ENCODE measurements around the gene MYO1D. TPM values are rescaled to one million over a fixed set of nuclear protein-coding genes. Genes with fewer than 3 reads are reported as not detected.

MYO1D gene
- total RNA-seq, 2 experiments from 2014 or later = 0.09 to 0.89 TPM

DNA sequence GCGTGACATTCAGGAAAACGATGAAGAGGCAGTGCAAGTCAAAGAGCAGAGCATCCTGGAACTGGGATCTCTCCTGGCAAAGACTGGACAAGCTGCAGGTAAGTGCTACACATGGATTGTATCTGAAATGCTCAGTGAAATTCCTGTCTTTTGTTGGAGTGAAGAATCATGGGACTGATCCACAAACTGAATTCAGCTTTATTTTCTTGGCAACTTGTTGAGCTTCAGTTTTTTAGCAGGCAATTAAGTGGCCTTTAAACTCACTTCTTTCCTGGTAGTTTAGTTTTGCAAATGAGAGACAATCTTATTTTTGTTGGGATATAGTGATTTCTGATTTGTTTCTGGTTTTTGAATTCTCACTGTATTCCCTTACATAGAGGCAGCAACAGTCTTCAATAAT is 430.0 kb downstream of the MYO1D start:
- no TSS peak for BruUV-seq (replicated peaks)
- peaks cover 64% of the 10 kb centered on the region for H3K36me3 ChIP-seq (ENCODE audit: insufficient read depth, low read length)
- TF ChIP-seq EZH2phosphoT487 (IDR thresholded peaks at IDR 0.05; ENCODE audit: borderline replicate concordance, low read depth, low read length) = no peak
- no peak for TF ChIP-seq CTCF (conservative IDR thresholded peaks at IDR 0.05; ENCODE audit: low read length)
- no peak for DNase-seq (ENCODE audit: low spot score)
- no peak overlapping the region for H2AFZ ChIP-seq (ENCODE audit: low read length)
- peaks cover 25% of the 10 kb centered on the region for H3K4me1 ChIP-seq (ENCODE audit: insufficient read depth, low read length, poor library complexity, severe bottlenecking)
- no peaks in the 10 kb centered on the region for H3K9me3 ChIP-seq (ENCODE audit: low read length)
- ChIA-PET CTCF (ENCODE audit: unreplicated experiment) (no interaction called here), POLR2A (no interaction called here)
- peak overlapping the region; percentile 99 for H3K4me3 ChIP-seq (ENCODE audit: low read depth, low read length, poor library complexity, severe bottlenecking)
- peaks cover 65% of the 10 kb centered on the region for H3K79me2 ChIP-seq (ENCODE audit: insufficient read depth, low read depth, low read length)
- peaks cover 22% of the 10 kb centered on the region; the same call in 1 of the 2 replicates for H4K20me1 ChIP-seq (ENCODE audit: insufficient read depth, low read length)
- H3K9me2 ChIP-seq (ENCODE audit: insufficient read depth, low read length) = no peaks in the 10 kb centered on the region
- intact Hi-C loops (cut with micrococcal nuclease; ENCODE audit: unreplicated experiment) = no loop called here
- no peak overlapping the region for H3K27ac ChIP-seq (ENCODE audit: low read depth, low read length, poor library complexity, severe bottlenecking)
- peak overlapping the region; percentile 91 for H3K4me2 ChIP-seq (ENCODE audit: low read length)

DNA sequence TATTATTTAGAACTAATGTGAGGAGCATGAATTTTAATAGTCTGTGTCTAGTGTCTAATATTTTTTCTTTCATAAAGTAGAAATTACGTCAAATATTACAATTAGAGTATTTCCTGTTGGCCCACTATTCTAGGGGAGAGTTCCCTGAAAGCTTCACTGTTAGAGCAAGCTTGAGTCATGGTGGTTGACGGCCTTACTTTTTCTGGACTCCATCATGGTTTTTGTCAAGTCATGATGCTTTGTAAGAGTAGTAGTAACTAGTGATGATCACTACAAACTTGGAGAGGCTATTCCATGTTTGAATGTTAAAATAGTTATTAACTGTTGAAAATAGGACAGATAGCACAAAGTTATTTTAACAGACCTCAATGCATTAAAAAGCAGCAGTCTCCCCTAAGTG is 431.0 kb downstream of the MYO1D start:
- TF ChIP-seq CTCF (conservative IDR thresholded peaks at IDR 0.05; ENCODE audit: low read length) (no peak), EZH2phosphoT487 (IDR thresholded peaks at IDR 0.05; ENCODE audit: borderline replicate concordance, low read depth, low read length) (no peak)
- peak overlapping the region; percentile 91 for H3K4me2 ChIP-seq (ENCODE audit: low read length)
- peak; percentile 11 for DNase-seq (ENCODE audit: low spot score)
- peaks cover 54% of the 10 kb centered on the region for H3K36me3 ChIP-seq (ENCODE audit: insufficient read depth, low read length)
- no peak overlapping the region for H3K27ac ChIP-seq (ENCODE audit: low read depth, low read length, poor library complexity, severe bottlenecking)
- peak overlapping the region; percentile 99 for H3K4me3 ChIP-seq (ENCODE audit: low read depth, low read length, poor library complexity, severe bottlenecking)
- peaks cover 56% of the 10 kb centered on the region for H3K79me2 ChIP-seq (ENCODE audit: insufficient read depth, low read depth, low read length)
- no peak overlapping the region for H2AFZ ChIP-seq (ENCODE audit: low read length)
- BruUV-seq (replicated peaks) = no TSS peak
- no peaks in the 10 kb centered on the region for H3K9me3 ChIP-seq (ENCODE audit: low read length)
- ChIA-PET CTCF (ENCODE audit: unreplicated experiment) (no interaction called here), POLR2A (interaction anchor here (0.6 kb wide), 1 partner anchor 23 kb away, joined by 3 read pairs; no protein-coding TSS in a partner anchor)
- H3K9me2 ChIP-seq (ENCODE audit: insufficient read depth, low read length) = no peaks in the 10 kb centered on the region
- intact Hi-C loops (cut with micrococcal nuclease; ENCODE audit: unreplicated experiment) = no loop called here
- H3K4me1 ChIP-seq (ENCODE audit: insufficient read depth, low read length, poor library complexity, severe bottlenecking) = peaks cover 25% of the 10 kb centered on the region
- peaks cover 22% of the 10 kb centered on the region; the same call in 1 of the 2 replicates for H4K20me1 ChIP-seq (ENCODE audit: insufficient read depth, low read length)

DNA sequence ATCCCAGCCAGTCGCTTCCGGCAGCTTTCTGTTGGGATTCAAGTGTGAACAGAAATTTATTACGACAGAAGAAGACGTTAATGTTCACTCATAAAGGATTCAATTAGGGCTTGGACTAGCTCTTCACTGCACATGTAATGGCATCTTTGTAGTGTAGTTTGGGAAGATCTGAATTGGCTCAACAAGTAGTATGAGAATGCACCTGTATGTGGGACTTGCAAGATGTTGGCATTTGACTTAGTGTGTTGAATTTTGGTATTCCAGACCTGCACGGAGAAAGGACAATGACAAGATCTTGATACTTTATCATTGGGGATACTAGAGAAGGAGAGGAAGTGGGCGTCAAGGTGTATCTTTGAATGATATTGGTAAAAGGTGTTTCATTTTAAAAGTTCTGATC is 431.4 kb downstream of the MYO1D start:
- TSS peak; percentile 56 for BruUV-seq (replicated peaks)
- Histone ChIP-seq H3K4me3 (ENCODE audit: low read depth, low read length, poor library complexity, severe bottlenecking) (peak overlapping the region; percentile 99), H3K36me3 (ENCODE audit: insufficient read depth, low read length) (peaks cover 49% of the 10 kb centered on the region), H3K4me1 (ENCODE audit: insufficient read depth, low read length, poor library complexity, severe bottlenecking) (peaks cover 25% of the 10 kb centered on the region), H4K20me1 (ENCODE audit: insufficient read depth, low read length) (peaks cover 22% of the 10 kb centered on the region; the same call in 1 of the 2 replicates), H3K4me2 (ENCODE audit: low read length) (peak overlapping the region; percentile 91), H2AFZ (ENCODE audit: low read length) (peak overlapping the region; percentile 77; the same call in 1 of the 2 replicates), H3K79me2 (ENCODE audit: insufficient read depth, low read depth, low read length) (peaks cover 55% of the 10 kb centered on the region), H3K9me2 (ENCODE audit: insufficient read depth, low read length) (no peaks in the 10 kb centered on the region), H3K9me3 (ENCODE audit: low read length) (no peaks in the 10 kb centered on the region), H3K27ac (ENCODE audit: low read depth, low read length, poor library complexity, severe bottlenecking) (peak overlapping the region; percentile 50)
- DNase-seq (ENCODE audit: low spot score) = peak; percentile 11
- POLR2A ChIA-PET = interaction anchor here (0.6 kb wide), 1 partner anchor 23 kb away, joined by 3 read pairs; no protein-coding TSS in a partner anchor
- CTCF ChIA-PET (ENCODE audit: unreplicated experiment) = no interaction called here
- TF ChIP-seq EZH2phosphoT487 (IDR thresholded peaks at IDR 0.05; ENCODE audit: borderline replicate concordance, low read depth, low read length) (no peak), CTCF (conservative IDR thresholded peaks at IDR 0.05; ENCODE audit: low read length) (no peak)
- intact Hi-C loops (cut with micrococcal nuclease; ENCODE audit: unreplicated experiment) = no loop called here
